Measurements from ENCODE around the gene GOLGA3.
"Not testable (repeated sequence)": the region's sequence is repeated elsewhere in the genome, so short reads cannot be mapped to it uniquely, and the experiment has no call there.

GOLGA3 gene, protein sequence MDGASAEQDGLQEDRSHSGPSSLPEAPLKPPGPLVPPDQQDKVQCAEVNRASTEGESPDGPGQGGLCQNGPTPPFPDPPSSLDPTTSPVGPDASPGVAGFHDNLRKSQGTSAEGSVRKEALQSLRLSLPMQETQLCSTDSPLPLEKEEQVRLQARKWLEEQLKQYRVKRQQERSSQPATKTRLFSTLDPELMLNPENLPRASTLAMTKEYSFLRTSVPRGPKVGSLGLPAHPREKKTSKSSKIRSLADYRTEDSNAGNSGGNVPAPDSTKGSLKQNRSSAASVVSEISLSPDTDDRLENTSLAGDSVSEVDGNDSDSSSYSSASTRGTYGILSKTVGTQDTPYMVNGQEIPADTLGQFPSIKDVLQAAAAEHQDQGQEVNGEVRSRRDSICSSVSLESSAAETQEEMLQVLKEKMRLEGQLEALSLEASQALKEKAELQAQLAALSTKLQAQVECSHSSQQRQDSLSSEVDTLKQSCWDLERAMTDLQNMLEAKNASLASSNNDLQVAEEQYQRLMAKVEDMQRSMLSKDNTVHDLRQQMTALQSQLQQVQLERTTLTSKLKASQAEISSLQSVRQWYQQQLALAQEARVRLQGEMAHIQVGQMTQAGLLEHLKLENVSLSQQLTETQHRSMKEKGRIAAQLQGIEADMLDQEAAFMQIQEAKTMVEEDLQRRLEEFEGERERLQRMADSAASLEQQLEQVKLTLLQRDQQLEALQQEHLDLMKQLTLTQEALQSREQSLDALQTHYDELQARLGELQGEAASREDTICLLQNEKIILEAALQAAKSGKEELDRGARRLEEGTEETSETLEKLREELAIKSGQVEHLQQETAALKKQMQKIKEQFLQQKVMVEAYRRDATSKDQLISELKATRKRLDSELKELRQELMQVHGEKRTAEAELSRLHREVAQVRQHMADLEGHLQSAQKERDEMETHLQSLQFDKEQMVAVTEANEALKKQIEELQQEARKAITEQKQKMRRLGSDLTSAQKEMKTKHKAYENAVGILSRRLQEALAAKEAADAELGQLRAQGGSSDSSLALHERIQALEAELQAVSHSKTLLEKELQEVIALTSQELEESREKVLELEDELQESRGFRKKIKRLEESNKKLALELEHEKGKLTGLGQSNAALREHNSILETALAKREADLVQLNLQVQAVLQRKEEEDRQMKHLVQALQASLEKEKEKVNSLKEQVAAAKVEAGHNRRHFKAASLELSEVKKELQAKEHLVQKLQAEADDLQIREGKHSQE (N-terminal part only)

DNA sequence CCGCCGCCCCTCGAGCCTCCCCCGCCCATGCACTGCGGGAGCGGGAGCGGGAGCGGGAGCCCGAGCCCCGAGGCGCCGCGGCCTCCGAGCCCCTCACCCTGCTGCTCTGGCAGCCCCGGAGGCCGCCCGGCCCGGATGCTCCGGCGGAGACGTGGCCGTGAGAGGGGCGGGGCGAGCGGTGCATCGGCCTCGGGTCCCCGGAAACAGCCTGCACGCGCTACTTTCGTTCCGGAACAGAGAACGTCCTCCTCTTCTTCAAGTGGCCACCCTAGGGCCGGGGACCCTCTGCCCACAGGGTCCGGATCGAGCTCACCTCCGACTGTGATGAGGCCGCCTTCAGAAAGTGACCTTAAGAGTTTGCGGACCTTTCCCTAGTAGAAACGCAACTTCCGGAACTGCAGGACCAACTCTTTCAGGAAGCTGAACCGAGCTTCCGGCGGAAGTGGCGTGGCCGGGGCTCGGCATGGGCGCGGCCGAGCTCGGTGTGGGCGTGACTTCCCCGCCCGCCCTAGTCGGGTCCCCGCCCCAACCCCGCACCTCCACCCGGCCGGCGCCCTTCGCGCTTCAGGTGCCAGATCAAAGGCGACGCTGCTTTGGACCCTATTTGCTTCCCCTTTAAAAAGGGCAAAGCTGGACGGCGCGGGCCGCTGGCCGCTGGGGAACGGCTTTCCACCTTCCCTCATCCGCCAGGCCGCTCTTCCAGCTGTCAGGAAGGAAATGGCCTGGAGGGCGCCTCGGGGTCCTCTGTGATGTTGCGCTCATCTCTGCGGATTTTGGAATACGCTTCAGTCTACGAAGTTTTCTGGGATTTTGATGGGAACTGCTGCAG lies at the start of gene GOLGA3:
Gene GOLGA3, minus strand, starts transcription at position 164 of the 829 bp plus-strand sequence. CDS start 6,741 bp downstream, outside the sequence.
- DNase-seq (ENCODE audit: low read depth): peak; percentile 94

GRCh38 chr12:132874620-132875019 lies 46.0 kb upstream of the GOLGA3 start:
- not testable (repeated sequence) for DNase-seq (ENCODE audit: low read depth)

GRCh38 chr12:132874175-132874574 lies 45.5 kb upstream of the GOLGA3 start:
- no peak for DNase-seq (ENCODE audit: low read depth)

DNA sequence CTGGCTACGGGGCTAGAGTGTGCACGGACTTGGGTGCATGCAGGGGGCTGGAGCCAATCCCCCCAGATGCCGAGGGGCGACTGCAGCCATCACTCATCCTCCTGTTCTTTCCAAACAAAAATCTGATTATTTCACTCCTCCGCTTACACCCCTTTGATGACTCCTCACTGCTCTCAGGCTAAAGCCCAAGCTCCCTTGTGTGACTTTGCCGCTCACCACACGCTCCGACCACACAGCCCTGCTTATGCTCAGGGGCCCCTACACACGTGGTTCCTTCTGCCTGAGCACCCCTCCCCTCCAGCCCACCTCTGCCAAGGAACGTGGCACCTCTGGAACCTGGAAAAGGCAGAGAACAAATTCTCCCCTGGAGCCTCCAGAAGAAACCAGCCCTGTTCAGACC lies 45.1 kb upstream of the GOLGA3 start:
- DNase-seq (ENCODE audit: low read depth): no peak

- DNase-seq (ENCODE audit: low read depth): no peak
Measured at GRCh38 chr12:132872975-132873421, 44.3 kb upstream of the GOLGA3 start.

DNA sequence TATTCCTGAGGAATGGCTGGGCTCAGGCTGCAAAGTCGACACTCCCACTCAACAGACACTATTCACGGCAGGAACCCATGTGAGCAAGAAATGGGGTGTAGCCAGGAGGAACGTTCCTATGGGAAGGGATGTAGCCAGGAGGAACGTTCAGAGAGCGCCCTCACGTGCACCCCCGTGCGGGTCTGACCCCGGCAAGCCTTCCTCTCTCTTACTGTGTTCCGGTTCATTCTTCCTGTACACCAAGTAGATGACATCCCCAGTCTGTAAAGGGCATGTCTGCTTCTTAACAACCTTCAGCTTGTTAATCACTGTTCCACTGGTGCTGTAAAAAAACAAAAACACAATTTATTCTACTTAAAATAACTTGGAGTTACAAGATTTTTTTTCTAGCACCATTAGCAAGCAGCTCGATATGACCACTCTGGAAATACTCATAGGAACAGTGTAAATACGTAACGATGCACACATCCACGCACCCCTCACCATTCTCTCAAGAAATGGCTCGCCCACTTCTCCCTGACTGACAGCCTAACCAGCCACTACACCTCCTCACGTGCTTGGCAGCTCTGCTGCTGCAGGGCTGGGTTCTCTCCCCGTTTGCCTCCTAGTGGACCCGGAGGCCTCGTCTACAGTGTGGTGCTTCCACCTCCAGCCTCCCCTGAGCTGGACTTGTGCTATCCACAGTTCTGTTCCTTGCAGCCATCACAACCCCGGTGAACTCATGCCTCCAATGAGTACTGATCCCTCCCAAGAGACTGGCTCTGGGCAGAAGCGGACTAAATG lies 43.6 kb upstream of the GOLGA3 start:
- no peak for DNase-seq (ENCODE audit: low read depth)

- no peak for DNase-seq (ENCODE audit: low read depth)
Measured at GRCh38 chr12:132869551-132869950, 40.9 kb upstream of the GOLGA3 start.

DNA sequence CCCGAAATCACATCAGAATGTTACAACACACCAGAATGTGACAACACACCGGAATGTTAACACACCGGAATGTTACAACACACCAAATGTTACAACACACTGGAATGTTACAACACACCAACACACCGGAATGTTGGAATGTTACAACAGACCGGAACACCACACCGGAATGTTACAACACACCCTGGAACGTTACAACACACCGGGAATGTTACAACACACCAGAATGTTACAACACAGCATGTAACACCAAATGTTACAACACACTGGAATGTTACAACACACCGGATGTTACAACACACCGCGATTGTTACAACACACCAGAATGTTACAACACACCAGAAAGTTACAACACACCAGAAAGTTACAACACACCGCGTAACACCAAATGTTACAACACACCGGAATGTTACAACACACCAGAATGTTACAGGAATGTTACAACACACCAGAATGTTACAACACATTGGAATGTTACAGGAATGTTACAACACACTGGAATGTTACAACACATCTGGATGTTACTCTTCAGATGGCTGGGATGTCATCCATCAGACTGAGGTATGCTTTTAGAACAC lies 37.7 kb upstream of the GOLGA3 start:
- DNase-seq (ENCODE audit: low read depth): no peak

- no peak for DNase-seq (ENCODE audit: low read depth)
Measured at GRCh38 chr12:132861558-132861957, 32.9 kb upstream of the GOLGA3 start.

DNA sequence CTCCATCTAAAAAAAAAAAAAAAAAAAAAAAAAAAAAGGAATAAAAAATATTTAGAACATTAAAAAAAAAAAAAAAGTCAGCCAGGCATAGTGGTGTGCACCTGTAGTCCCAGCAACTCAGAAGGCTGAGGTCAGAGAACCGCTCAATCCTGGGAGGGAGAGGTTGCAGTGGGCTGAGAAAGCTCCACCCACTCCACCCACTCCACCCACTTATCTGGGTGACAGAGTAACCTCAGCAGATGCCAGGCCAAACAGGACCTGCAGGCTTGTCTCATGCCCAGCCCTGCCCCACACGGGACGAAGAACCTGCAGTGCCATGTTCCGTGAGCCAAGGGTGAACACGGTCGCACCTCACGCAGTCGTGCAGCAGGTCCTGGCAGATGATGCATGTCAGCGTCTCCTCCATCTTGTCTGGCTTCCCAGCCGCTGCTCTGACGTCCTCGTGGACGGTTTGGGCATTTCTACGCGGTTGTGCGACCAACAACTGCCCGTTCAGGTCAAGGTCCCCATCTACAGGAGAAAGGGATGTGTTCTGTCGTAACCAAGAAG lies 30.1 kb upstream of the GOLGA3 start:
- DNase-seq (ENCODE audit: low read depth): no peak

DNA sequence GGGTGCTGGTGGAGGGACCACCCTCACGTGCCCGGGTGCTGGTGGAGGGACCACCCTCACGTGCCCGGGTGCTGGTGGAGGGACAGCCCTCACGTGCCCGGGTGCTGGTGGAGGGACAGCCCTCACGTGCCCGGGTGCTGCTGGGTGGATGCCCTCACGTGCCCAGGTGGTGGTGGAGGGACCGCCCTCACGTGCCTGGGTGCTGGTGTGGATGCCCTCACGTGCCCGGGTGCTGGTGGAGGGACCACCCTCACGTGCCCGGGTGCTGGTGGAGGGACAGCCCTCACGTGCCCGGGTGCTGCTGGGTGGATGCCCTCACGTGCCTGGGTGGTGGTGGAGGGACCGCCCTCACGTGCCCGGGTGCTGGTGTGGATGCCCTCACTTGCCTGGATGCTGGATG lies 28.4 kb upstream of the GOLGA3 start:
- not testable (repeated sequence) for DNase-seq (ENCODE audit: low read depth)

- DNase-seq (ENCODE audit: low read depth): no peak
Measured at GRCh38 chr12:132856581-132856980, 27.9 kb upstream of the GOLGA3 start.

GRCh38 chr12:132855211-132855610 lies 26.5 kb upstream of the GOLGA3 start:
- DNase-seq (ENCODE audit: low read depth): not testable (repeated sequence)

DNA sequence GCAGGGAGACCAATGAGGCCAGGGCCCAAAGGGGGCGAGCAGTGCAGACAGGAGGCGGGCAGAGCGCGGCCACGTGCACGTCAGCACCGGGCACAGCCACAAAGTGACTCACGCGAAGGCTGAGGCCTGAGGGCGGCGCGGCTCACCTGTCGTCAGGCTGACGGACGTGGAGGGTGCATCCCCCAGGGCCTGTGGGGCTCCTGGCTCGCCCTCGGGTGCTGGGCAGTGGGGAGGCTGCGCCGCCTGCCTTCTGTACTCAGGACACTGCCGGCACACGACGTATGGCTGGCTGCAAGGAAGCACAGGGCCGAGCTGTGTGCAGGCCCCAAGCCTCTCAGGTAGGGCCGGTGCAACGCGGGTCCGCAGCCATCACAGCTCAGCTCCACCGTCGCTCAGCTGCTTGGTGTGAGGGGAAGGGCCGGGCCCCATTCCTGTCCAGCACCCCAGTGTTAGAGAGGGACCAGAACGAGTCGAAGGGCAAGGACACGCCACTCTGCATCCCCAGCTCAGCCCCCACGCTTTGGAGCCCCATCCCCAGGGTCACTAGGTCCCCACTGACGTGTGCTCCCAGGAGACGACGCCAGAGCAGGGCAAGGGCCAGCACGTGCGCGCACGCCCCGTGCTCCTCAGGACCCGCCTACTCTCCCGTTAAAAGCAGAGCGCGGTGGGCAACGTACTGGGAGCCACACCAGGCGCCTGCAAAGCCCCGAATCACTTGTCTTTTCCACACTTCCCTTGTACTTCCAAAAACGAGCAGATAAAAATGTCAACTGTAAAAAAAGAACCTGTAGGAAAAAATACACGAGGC lies 24.8 kb upstream of the GOLGA3 start:
- DNase-seq (ENCODE audit: low read depth): no peak

DNA sequence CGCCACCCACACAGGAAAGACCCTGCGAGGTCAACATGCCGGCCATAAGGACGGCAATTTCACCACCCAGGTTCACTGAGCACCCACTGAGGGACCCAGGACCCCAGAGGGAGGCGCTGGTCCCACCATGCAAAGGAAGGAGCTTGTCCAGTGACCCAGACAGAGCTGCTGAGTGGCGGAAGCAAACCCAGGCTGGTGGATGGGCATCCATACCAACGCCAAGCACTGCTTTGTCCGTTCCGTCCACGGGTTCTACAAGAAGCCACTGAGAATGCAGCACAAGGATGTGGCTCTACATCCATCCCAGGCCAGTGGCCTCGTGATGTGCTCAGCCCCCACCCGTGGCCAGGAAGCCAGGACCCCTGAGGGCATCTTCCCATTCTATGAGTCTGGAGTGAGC lies 23.8 kb upstream of the GOLGA3 start:
- no peak for DNase-seq (ENCODE audit: low read depth)

DNA sequence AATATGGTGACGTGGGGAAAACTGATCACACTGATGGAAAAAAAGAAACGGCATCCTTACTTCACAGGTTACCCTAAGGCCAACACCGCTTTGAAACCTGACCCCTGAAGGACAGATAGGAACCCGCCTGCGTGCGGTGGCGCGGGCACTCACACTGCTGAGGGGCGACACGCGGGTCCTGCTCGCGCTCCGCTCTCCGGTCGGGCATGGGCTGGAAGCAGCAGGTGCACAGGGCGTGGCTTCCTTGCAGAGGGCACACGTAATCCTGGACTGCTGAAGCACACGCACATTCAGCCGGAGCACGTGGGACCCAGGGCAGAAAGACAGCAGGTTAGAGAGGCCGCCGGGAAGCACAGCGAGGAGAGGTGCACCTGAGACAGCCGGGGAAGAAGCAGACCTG lies 22.8 kb upstream of the GOLGA3 start:
- no peak for DNase-seq (ENCODE audit: low read depth)

- DNase-seq (ENCODE audit: low read depth): no peak
Measured at GRCh38 chr12:132850291-132850690, 21.6 kb upstream of the GOLGA3 start.

GRCh38 chr12:132848521-132848920 lies 19.9 kb upstream of the GOLGA3 start:
- DNase-seq (ENCODE audit: low read depth): no peak
